ENCODE results near the gene PTGIS. TPM values are rescaled to one million over a fixed set of nuclear protein-coding genes. Genes with fewer than 3 reads are reported as not detected.
"Not testable (repeated sequence)": the region's sequence is repeated elsewhere in the genome, so short reads cannot be mapped to it uniquely, and the experiment has no call there.

The PTGIS gene
- total RNA-seq (2014; rRNA removed; shearing (Covaris generic)), result not detected in 2 replicates
- not detected in 2 replicates for polyA plus RNA-seq (2014; cell fraction: nucleus; rRNA removed)

DNA sequence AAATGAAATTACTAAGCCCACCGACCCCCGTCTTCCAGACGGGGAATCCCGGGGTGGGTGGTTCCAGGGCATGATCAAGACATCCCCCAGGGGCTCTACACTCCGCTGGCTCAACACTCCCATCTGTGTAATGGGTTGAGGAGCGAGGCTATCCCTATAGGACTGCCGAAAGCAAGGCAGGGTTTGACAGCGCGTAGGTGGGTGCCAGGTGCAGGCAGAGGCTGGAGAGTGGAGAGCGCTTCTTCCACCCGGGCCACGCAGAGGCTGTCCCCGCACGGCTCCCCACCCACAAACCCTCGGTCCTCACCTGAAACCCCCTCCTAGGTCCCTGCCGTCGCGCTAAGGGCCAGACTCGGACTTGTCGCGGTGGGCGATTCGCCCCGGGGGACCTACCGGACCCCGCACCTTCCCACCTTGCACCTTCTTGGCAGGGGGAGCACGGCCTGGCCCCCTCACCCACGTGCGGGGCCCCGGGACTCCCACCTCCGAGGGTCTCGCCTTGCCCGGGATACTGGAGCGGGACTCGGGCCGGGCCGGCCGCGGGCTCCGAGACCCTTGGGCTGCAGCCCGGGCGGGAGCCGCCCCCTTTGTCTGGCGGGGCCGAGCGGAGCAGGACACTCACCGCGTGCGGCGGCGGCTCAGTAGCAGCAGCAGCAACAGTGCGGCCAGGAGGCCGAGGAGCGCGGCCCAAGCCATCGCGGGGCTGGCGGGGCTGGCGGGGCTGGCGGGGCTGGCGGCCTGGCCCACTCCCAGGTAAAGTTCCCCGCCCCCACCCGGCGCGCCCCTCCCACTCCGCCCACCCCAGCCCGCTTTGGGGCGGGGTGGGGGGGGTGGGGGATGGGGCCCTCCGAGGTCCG, at the start of gene PTGIS:
Gene PTGIS (minus strand): TSS at position 717 of the 857 bp plus-strand sequence. CDS start 21 bp downstream, at position 696.
- no peak for DNase-seq (ENCODE audit: extremely low read depth, low read depth)

DNA sequence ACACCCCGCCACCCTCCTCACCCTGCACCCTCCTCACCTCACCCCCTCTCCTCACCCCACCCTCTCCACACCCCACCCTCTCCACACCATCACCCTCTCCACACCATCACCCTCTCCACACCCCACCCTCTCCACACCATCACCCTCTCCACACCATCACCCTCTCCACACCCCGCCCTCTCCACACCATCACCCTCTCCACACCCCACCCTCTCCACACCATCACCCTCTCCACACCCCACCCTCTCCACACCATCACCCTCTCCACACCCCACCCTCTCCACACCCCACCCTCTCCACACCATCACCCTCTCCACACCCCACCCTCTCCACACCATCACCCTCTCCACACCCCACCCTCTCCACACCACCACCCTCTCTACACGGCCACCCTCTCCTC, 49.5 kb upstream of the PTGIS start:
- DNase-seq (ENCODE audit: extremely low read depth, low read depth), result not testable (repeated sequence)

DNA sequence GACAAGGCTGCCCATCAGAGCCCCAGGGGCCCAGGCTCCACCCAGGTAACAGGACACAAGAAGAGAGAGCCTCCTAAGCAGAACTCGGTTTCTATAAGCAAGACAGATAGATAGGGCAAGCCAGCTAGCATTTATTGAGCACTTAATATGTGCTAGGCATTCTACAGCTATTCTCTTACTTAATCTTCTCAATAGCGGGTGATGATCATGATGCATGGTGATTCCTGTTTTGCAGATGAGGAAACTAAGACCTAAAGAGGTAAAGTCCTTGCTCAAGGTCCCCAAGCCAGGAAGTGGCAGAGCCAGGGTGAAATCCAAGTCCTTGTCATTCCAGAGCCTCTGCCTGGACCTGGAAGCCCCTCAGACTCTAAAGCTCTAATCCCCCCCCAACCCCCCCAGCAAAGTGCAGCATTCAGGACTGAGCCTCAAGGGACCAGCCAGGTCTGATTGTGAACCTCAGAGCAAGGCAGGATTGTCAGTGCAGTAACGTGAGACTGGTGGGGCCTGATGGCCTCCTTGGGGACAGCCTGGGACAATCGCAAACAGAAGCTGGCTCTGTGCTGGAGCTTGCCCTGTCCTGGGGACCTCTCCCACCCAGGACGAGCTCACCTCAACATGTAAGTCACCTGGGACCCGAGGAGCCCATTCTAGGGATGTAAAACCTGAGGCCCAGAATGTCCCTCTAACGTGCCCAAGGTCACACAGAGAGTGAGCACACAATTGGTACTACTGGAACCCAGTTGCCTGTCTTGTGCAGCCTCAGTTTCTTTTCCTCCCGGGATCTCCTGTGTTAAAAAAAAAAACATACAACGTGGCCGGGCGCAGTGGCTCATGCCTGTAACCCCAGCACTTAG, 48.4 kb upstream of the PTGIS start:
- no peak for DNase-seq (ENCODE audit: extremely low read depth, low read depth)

DNA sequence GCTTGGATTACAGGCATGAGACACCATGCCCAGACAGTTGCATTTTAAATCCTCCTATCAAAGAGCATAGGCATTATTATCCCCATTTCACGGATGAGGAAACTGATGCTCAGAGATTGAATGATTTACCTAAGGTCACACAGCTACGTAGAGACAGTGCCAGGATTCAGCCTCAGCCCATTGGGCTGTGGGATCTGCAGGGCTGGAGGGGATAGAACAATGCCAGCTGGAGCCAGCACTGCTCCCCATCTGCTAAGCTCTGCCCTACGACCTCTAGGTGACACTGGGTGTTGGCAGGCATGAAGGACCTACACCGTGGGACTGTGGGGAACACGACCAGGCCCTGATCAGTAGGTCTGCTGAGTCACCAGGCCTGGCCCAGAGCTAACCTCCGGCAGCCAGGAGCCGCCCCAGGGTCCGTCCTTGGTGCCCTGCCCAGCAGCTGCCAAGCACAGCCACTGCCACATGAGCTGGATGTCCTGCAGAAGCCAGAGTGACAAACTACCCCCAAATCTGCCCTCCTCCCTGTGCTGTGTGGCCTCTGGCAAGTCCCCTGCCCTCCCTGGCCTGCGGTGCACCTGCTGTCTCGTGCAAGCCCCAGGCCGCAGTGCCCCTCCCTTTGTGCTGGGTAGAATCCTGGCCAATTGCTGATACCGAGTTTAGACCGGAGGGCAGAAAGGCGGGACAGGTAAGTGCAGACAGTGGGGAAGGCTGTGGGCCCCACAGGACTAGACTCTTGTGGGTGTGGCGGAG, 47.6 kb upstream of the PTGIS start:
- peak; percentile 52 for DNase-seq (ENCODE audit: extremely low read depth, low read depth)

DNA sequence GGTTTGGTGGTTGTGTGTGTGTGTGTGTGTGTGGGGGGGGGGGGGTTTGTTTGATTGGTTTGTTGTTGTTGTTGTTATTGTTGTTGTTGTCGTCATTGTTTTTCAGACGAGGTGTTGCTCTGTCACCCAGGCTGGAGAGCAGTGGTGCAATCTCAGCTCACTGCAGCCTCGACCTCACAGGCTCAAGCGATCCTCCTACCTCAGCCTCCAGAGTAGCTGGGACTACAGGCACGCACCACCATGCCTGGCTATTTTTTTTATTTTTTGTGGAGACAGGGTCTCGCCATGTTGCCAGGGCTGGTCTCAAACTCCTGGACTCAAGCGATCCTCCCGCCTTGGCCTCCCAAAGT, 47.1 kb upstream of the PTGIS start:
- DNase-seq (ENCODE audit: extremely low read depth, low read depth), result not testable (repeated sequence)

DNA sequence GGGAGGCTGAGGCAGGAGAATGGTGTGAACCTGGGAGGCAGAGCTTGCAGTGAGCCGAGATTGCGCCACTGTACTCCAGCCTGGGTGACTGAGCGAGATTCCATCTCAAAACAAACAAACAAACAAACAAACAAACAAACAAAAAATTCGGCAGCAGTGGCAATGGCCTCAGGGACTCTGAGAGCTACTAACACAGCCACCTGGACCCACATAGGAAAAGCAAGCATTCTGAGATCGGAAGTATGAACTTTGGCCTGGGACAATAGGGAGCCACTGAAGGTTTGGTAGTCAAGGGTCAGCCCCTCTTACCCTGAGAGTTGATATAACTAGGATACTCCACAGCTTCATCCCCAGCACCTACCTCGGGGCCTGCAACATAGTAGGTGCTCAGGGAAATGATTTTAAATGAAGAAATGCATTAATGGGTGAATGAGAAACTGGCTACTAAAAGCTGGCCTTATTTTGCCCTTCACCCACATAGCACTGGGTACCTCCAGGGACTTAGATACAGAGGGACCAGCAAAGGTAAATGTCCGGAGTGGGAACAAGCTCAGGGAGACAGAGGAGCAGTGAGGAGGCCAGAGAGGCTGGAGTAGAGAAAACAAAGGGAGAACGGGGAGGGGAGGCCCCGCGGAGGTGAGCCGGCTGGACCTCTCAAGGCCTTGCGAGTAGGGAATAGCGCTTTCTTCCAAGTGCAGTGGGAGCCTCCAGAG, 46.6 kb upstream of the PTGIS start:
- DNase-seq (ENCODE audit: extremely low read depth, low read depth), result no peak

DNA sequence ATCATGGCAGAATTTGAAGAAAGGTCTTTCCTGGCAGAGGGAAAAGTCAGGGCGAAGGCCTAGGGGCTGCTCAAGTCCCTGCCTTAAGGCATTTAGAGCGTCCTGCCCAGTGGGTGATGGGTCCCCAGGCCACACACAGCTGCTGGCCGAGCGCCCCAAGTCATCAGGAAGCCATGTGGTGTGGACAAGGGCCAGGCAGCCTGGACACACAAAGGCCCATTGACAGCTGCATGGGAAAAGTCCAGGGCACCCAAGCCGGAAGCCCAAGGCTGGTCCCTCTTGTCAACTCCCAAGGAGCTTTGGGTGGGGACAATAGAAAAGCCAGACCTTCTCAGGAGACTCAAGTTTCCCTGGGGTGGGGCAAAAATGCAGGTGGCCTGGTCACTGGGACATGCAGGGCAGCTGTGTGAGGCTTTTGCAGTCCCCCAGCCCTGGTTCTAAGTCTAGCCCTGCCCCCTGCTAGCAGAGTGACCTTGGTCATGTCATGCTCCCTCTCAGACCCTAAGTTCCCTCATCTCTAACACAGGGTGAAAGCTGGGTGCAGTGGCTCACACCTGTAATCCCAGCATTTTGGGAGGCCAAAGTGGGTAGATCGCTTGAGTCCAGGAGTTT, 44.3 kb upstream of the PTGIS start:
- DNase-seq (ENCODE audit: extremely low read depth, low read depth), result no peak

DNA sequence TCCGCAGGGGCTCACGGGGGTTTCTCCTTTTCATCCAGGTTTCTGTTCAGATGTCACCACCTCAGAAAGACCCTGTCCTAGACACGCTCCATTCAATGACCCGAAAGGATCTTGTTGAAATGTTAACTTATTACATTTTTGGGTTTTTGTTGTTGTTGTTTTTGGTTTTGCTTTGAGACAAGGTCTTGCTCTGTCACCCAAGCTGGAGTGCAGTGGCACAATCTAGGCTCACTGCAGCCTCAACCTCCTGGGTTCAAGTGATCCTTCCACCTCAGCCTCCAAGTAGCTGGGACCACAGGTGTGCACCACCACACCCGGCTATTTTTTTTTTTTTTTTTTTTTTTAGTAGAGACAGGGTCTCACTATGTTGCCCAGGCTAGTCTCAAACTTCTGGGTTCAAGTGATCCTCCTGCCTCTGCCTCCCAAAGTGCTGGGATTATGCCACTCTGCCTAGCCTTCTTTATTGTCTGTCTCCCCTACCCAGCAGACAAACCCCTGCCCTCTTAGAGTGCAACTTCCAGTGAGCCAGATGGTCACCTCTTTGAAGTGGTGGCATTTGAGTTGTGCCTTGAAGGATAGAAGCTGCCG, 43.7 kb upstream of the PTGIS start:
- not testable (repeated sequence) for DNase-seq (ENCODE audit: extremely low read depth, low read depth)

DNA sequence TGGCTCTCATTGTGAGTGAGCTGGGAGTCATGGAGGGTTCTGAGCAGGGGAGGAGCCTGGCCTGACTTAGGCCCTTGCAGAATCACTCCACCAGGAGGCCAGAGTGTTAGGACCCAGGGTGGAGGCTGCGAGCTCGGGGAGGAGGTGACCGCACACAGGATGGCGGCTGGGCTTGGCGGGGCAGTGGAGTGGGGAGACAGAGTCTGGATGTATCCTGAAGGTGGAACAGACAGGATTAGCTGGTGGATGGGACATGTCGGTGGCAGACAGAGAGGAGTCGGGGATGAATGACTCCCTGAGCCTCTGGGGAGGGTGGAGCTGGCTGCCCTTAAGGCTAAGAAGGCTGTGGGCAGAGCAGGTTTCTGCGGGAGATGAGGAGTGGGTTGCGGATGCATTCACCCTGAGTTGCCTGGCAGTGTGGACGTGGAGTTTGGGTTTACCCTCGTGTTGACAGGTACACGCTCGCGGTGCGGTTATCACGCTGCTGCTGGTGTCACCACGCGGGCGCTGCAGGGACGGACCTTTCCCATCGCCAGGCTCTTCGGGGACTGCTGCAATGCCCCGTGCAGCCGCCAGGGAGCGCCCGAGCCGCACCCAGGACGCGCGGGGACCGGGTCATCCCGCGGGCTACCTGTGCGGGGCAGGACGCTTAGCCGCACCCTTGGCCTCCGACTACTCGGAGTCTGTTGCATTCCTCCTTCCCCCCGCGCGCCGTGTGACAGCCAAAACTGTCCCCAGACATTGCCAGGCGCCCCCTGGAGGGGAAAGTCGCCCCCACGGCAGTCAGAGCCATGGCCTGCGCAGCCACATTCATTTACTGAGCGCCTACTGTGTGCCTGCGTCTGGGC, 43.0 kb upstream of the PTGIS start:
- peak; percentile 62 for DNase-seq (ENCODE audit: extremely low read depth, low read depth)

DNA sequence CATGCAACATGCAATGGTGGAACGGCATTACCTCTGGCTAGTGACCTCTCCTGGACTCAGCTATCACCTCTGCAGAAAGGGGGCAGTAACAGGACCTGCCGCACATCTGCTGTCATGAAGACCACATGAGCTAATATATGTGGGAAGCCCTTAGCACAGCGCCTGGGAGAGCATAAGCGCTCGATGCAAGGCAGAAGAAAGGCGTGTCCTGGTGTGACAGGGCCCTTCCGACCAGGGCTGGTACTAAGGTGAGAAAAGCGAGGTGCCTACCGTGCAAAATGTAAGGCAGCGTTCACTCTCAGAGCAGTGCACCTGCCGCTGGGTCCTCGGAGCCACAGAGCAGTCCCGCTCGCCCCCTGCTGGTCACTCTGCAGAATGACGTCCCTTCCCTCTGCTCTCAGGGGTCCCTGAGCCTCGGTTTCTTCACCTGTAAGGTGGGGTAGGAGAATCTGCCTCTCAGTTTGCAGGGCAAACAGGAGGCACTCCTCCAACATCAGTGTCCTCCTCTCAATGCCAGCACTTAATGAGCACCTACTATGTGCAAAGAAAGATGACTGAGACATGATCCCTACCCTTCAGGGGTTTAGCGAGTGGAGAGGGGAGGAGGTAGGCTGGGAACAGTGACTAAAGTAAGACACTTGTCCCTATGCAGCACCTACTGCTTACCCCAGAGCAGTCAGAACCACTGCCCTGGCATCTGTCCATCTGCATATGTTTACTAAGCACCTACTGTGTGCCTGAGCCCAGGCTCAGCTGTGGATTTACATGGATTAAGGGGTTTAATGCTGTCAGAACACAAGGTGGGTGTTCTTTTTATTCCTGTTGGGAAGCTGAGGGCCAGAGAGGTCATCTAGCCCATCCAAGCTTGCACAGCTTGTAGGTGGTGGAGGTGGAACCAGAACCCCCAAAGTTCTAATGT, 41.1 kb upstream of the PTGIS start:
- DNase-seq (ENCODE audit: extremely low read depth, low read depth), result peak; percentile 35

DNA sequence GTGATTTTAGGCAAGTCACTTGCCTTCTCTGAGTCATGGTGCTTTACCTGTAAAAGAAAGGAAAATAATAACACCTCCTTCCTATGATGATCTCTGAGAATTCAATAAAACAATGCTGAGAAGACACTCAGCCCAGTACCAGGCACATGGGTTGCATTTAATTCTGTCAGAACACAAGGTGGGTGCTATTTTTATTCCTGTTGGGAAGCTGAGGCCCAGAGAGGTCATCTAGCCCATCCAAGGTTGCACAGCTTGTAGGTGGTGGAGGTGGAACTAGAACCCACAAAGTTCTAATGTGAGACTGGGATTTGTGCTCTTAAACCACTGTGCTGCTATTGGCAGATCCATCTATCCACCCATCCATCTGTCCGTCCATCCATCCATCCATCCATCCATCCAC, 39.6 kb upstream of the PTGIS start:
- DNase-seq (ENCODE audit: extremely low read depth, low read depth), result no peak

DNA sequence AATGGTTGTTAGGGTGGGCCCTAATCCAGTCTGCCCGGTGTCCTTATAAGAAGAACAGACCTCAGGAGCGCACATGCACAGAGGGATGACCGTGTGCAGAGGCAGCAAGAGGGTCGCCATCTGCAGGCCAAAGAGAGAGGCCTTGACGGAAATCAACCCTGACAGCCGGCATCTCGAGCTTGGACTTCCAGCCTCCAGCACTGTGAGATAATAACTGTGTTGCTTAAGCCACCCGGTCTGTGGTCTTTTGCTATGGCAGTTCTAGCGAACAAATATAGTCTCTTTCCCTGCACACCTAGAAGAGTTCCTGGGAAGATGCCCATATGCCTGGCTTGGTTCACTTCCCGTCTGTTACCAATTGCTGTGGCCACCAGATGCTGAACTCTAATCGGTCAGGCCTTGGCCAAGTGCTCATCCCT, 35.3 kb upstream of the PTGIS start:
- DNase-seq (ENCODE audit: extremely low read depth, low read depth), result no peak

DNA sequence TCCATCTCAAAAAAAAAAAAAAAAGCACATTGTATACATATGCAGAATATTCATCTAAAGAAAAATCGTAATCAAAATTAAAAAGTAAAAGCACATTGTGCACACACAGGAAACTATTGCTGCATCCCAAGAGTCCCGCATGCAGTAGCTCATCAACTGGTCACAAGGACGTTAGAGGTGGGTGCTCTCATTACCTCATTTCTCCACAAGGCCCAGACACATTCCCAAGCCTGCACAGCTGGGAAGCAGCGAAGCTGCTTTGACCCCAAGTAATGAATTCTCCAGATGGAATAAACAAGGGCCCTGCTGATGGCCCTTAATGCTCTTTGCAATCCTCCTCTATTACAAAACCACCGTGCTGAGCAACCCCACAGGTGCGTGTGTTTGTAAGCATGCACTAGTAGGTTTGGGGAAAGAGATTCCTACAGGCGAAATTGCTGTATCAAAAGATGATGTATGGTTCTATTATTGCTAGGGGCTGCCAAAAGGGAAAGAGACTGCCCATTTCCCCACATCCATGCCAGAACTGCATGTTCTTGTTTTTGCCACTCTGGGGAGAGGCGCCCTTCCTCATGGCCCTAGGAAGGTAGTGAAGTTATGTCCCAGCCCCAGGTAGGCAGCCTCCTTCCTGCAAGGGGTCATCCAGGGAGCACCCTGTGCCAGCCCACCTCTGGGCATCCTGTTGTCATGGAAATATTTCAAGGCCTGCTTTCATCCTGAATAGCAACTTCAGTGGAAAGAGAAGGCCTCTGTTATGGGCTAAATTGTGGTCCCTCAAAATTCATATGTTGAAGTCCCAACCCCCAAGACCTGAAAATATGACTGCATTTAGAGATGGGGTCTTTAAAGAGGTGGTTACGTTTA, 34.6 kb upstream of the PTGIS start:
- no peak for DNase-seq (ENCODE audit: extremely low read depth, low read depth)

DNA sequence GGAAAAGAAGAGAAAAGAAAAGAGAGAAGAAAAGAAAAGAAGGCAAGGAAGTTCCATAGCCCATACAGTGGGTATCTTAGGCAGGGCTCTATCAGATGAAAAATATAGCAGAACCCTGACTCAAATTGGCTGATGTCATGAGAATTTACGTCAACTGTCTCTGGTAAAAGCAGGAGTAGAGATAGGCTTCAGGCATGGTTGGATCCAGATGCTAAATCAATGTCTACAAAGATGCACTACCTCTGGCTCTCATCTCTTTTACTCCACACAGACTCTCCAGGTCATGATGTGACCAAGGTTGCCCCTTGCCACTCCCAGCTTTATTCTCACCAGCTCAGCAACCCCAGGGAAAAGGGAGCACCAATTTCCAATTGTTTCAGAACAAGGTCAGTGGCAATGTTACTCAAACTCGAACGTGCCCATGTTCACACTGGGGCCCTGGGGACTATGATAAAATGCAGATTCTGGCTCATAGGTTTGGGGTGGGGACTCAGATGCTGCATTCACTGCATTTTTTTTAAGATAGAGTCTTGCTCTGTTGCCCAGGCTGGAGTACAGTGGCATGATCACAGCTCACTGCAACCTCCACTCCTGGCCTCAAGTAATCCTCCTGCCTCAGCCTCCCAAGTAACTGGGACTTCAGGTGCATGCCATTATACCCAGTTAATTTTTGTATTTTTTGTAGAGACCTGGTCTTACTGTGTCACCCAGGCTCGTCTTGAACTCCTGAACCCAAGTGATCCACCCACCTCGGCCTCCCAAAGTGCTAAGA, 33.4 kb upstream of the PTGIS start:
- DNase-seq (ENCODE audit: extremely low read depth, low read depth), result no peak

DNA sequence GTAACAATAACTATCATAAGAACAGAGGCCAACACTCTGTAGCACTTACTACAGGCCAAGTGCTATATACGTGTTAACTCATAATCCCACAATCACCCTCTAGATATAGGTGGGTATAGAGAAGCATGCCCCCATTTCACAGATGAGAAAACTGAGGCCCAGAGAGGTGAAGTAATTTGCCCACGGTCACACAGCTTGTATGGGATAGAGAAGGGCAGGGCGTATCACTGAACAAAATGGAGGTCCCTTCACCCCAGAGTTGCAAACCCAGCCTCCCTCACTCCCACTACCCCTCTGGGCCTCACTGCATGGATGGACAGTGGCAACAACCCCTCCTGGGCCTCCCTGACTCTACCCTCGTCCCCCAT, 31.8 kb upstream of the PTGIS start:
- no peak for DNase-seq (ENCODE audit: extremely low read depth, low read depth)
